ENCODE data around the gene IFI27. TPM values are rescaled to one million over a fixed set of nuclear protein-coding genes. Genes with fewer than 3 reads are reported as not detected.
A peak's percentile ranks its signal among the peaks of the same experiment; 100 is the strongest.

IFI27 gene
- total and polyA plus RNA-seq, 2 of the 8 experiments (the other 6 are each of a cell fraction or from before 2014, with no cell fraction given), result 0.76 to 2.2 TPM

DNA sequence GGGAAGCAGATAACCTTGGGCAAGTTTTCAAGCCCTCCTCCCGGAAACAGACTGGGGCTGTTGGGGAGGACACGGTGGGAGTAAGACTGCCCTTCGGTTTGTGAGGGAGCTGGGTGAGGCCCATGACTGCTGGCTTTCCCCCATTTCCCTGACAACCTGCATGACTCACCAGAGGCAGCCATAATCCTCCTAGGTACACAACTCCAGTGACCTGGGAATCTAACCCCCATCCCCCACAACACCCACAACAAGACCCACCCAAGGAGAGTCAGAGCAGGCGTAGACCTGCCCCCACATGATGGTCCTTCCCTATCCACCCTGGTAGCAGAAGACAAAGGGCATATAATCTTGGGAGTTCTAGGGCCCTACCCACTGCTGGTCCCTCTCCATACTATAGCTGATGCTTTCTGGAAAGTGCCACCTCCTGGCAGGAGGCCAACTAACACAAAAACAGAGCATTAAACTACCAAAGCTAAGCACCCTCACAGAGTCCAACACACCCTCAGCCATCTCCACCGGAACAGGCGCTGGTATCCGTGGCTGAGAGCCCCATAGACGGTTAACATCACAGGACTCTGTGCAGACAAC lies 44.4 kb upstream of the IFI27 start:
- no peak overlapping the region for H3K4ac ChIP-seq (replicated peaks; ENCODE audit: insufficient read length, low read depth, low read length)
- no peak overlapping the region for H4K5ac ChIP-seq (ENCODE audit: insufficient read length, low read depth, low read length)
- no peak overlapping the region for H3K4me2 ChIP-seq (ENCODE audit: insufficient read depth in 1 of 2, low read depth in 2 of 2, low read length in 2 of 2)
- no peak overlapping the region for H3K4me3 ChIP-seq (ENCODE audit: extremely low read depth in 1 of 4, insufficient read depth in 2 of 4, low read depth in 3 of 4, low read length in 4 of 4)
- H3K36me3 ChIP-seq (ENCODE audit: control insufficient read depth in 2 of 4, insufficient read depth in 4 of 4, low read length in 3 of 4), result peaks cover 2 to 8% (median 4%) of the 10 kb centered on the region in 4 experiments; a peak in 7 of 8 replicates
- no peak overlapping the region for H2BK12ac ChIP-seq (ENCODE audit: low read depth, low read length)
- DNase-seq (ENCODE audit: low read depth in 1 of 2, low spot score in 2 of 2) (no peak), FAIRE-seq (no peak)
- no peak overlapping the region for H2AFZ ChIP-seq (ENCODE audit: low read length)
- peaks cover 0 to 83% of the 10 kb centered on the region in 2 experiments; a peak in 2 of 4 replicates for H3K79me2 ChIP-seq (ENCODE audit: control insufficient read depth in 1 of 2, insufficient read depth in 2 of 2, low read length in 2 of 2)
- TF ChIP-seq CTCF (IDR thresholded peaks at IDR 0.05; ENCODE audit: control extremely low read depth in 1 of 3, insufficient read depth in 1 of 3, low read depth in 1 of 3, low read length in 3 of 3) (peak in 1 of 3 experiments; percentile 24; a peak in 1 of 4 replicates), RNF2 (IDR thresholded peaks at IDR 0.05; ENCODE audit: borderline replicate concordance, low read depth, low read length, missing control alignments, poor library complexity, severe bottlenecking) (no peak)
- no peak overlapping the region for H3K14ac ChIP-seq (ENCODE audit: insufficient read length)
- no peak overlapping the region for H3K18ac ChIP-seq (ENCODE audit: extremely low read depth, low read length)
- H2BK120ac ChIP-seq (replicated peaks; ENCODE audit: low read depth, low read length), result no peak overlapping the region
- H3K9ac ChIP-seq (replicated peaks in 1 of 4; ENCODE audit: extremely low read depth in 1 of 4, low read depth in 3 of 4, low read length in 3 of 4), result no peak overlapping the region
- no peak overlapping the region for H4K8ac ChIP-seq (ENCODE audit: extremely low read depth, insufficient read depth, low read length)
- H4K20me1 ChIP-seq (replicated peaks in 1 of 2; ENCODE audit: control insufficient read depth in 1 of 2, insufficient read depth in 2 of 2, low read length in 2 of 2), result peaks cover 6 to 7% of the 10 kb centered on the region in 2 experiments
- no peak overlapping the region for H2BK5ac ChIP-seq (ENCODE audit: low read depth, low read length)
- H3K27ac ChIP-seq (ENCODE audit: low read depth, low read length), result no peak overlapping the region; the same call in 1 of the 2 replicates
- H2BK20ac ChIP-seq (ENCODE audit: low read length), result no peak overlapping the region
- ChIA-PET CTCF (ENCODE audit: partially characterized antibody) (interaction anchor here (0.6 to 4.6 kb wide), 16 partner anchors 9 to 1040 kb away, joined by 3 to 33 read pairs (median 4); partner anchors contain the start of gene IFI27L2), POLR2A (ENCODE audit: partially characterized antibody) (interaction anchor here (0.9 to 1.4 kb wide), 5 partner anchors 10 to 227 kb away, joined by 3 to 5 read pairs (median 3); partner anchors contain the start of genes DDX24, IFI27L1 and SERPINA10)
- H2AK5ac ChIP-seq (ENCODE audit: low read depth, low read length), result no peak overlapping the region
- no peak overlapping the region for H4K91ac ChIP-seq (replicated peaks; ENCODE audit: insufficient read length, low read length)
- 73% methylated on average over 8 of the region's 8 CpGs; no CpG with 5 or more reads in 1 of the 2 experiments for WGBS, 2 experiments (ENCODE audit: extremely low coverage in 1 of 2, insufficient coverage in 1 of 2, insufficient read length in 1 of 2, insufficient replicate concordance in 2 of 2, low coverage in 1 of 2, low lambda C conversion rate in 2 of 2, missing lambda C conversion rate in 1 of 2)
- H3K23me2 ChIP-seq (ENCODE audit: low read depth, low read length), result no peaks in the 10 kb centered on the region; the same call in 1 of the 2 replicates
- no peaks in the 10 kb centered on the region for H3K27me3 ChIP-seq (replicated peaks in 1 of 4; ENCODE audit: control insufficient read depth in 3 of 4, extremely low read depth in 1 of 4, insufficient read depth in 3 of 4, low read length in 3 of 4)
- no peak overlapping the region for H3K23ac ChIP-seq (ENCODE audit: insufficient read length)
- no peak overlapping the region for H3K56ac ChIP-seq (replicated peaks; ENCODE audit: insufficient read length, low read depth, low read length)
- H3K79me1 ChIP-seq (ENCODE audit: low read depth, low read length), result peaks cover 4% of the 10 kb centered on the region
- 0 out of 4 replicates have a peak, but pooled peaks cover 0 to 8% of the 10 kb centered on the region in 2 experiments for H3K9me3 ChIP-seq (ENCODE audit: insufficient read depth in 2 of 2, low read depth in 1 of 2, low read length in 1 of 2)
- peaks cover 0 to 7% (median 3%) of the 10 kb centered on the region in 4 experiments; a peak in 3 of 7 replicates for H3K4me1 ChIP-seq (replicated peaks in 1 of 4; ENCODE audit: control insufficient read depth in 3 of 4, insufficient read depth in 4 of 4, low read length in 3 of 4)
- H2BK15ac ChIP-seq (ENCODE audit: low read length), result no peak overlapping the region
